ENCODE results near the gene PCSK4.

DNA sequence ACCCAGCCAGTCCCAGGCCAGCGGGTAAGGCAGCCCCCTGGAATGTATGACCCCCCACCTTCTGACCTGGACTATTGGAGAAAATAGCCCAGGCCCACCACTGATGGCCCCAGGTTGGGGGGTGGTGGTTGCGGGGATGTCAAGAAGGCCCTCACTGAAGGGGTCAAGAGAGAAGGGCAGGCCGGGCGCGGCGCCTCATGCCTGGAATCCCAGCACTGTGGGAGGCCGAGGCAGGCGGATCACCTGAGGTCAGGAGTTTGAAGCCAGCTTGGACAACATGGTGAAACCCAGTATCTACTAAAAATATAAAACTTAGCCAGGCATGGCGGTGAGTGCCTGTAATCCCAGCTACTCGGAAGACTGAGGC lies 24.1 kb upstream of the PCSK4 start:
- TF ChIP-seq, protein P1, sequence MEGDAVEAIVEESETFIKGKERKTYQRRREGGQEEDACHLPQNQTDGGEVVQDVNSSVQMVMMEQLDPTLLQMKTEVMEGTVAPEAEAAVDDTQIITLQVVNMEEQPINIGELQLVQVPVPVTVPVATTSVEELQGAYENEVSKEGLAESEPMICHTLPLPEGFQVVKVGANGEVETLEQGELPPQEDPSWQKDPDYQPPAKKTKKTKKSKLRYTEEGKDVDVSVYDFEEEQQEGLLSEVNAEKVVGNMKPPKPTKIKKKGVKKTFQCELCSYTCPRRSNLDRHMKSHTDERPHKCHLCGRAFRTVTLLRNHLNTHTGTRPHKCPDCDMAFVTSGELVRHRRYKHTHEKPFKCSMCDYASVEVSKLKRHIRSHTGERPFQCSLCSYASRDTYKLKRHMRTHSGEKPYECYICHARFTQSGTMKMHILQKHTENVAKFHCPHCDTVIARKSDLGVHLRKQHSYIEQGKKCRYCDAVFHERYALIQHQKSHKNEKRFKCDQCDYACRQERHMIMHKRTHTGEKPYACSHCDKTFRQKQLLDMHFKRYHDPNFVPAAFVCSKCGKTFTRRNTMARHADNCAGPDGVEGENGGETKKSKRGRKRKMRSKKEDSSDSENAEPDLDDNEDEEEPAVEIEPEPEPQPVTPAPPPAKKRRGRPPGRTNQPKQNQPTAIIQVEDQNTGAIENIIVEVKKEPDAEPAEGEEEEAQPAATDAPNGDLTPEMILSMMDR (IDR thresholded peaks at IDR 0.05), result no peak
- no peak for TF ChIP-seq POLR2A (IDR thresholded peaks at IDR 0.05)

All from Peyer's patch (tissue), 4 donors.